A549 (cell line): Measurements from ENCODE around the gene B3GNT2. TPM values are rescaled to one million over a fixed set of nuclear protein-coding genes. Genes with fewer than 3 reads are reported as not detected.

Experiments
- ATAC-seq, 2 experiments: fragments of 200-7000 bp in 1 of 2; fragments of >200 bp in 1 of 2; cut with Nextera tagmentation in 1 of 2; cut with Tn5 transposase in 1 of 2; 3 replicates each; pipeline versions ENCODE4 v1.8.0 to v1.9.1; 2018 to 2020; ENCODE audit warnings: mild to moderate bottlenecking in 1 of 2, moderate library complexity in 1 of 2
- CTCF ChIA-PET: fragments of 300-600 bp; sonication (Branson Sonifier 250); formaldehyde crosslinking; extraction: SDS; loops from one replicate; lab custom pipeline; 2021; ENCODE audit warnings: antibody characterized with exemption, inconsistent platforms; lab: Yijun Ruan, JAX
- POLR2A ChIA-PET: fragments of 350-600 bp; formaldehyde crosslinking; extraction: SDS; loops from one replicate; lab custom pipeline; 2021; ENCODE audit warnings: antibody characterized with exemption, inconsistent platforms; lab: Yijun Ruan, JAX
- DNase-seq, 2 experiments: peaks; one replicate each; pipeline versions ENCODE4 v3.0.0 to v3.0.0-alpha.2; 2011 to 2016; ENCODE audit warnings: low read depth in 1 of 2, low spot score in 1 of 2
- FAIRE-seq: peaks from 2 replicates; lab custom pipeline; 2011; peaks lifted over from hg19 to GRCh38; lab: Jason Lieb, UNC
- H3K27ac ChIP-seq, 2 experiments: fragments of >200 bp; sonication (Bioruptor Twin); formaldehyde crosslinking; 3 replicates each; pipeline ENCODE4 v1.5.1; 2016 to 2017
- H3K4me1 ChIP-seq: fragments of >200 bp; sonication (Bioruptor Twin); formaldehyde crosslinking; 3 replicates; pipeline ENCODE4 v1.6.1; 2016
- H3K4me2 ChIP-seq: fragments of >200 bp; sonication (Bioruptor Twin); formaldehyde crosslinking; 3 replicates; pipeline ENCODE4 v1.6.1; 2016
- H3K4me3 ChIP-seq: fragments of >200 bp; sonication (Bioruptor Twin); formaldehyde crosslinking; 3 replicates; pipeline ENCODE4 v1.5.1; 2016
- H3K9me3 ChIP-seq: fragments of >200 bp; sonication (Bioruptor Twin); formaldehyde crosslinking; 3 replicates; pipeline ENCODE4 v1.6.1; 2016
- CBX8 ChIP-seq: fragments of 200-600 bp; sonication (generic); IDR thresholded peaks from 2 replicates; pipeline ENCODE4 v1.6.1; 2016
- CHD2 ChIP-seq: fragments of 150-350 bp; IDR thresholded peaks from 2 replicates; pipeline ENCODE4 v1.6.1; 2014; ENCODE audit warnings: low read length; ENCODE audit not compliant: partially characterized antibody
- CHD4 ChIP-seq: fragments of 200-600 bp; sonication (generic); IDR thresholded peaks from 2 replicates; pipeline ENCODE4 v1.6.1; 2016; ENCODE audit warnings: antibody characterized with exemption, mild to moderate bottlenecking, borderline replicate concordance
- EP300 ChIP-seq, 2 experiments: fragments of >200 bp; sonication (Bioruptor Twin); formaldehyde crosslinking; IDR thresholded peaks; 2 replicates in 1 of 2; 3 replicates in 1 of 2; pipeline ENCODE4 v1.6.1; 2016 to 2017
- ESRRA ChIP-seq: fragments of 150-350 bp; IDR thresholded peaks from 2 replicates; pipeline ENCODE4 v1.6.1; 2014; ENCODE audit warnings: mild to moderate bottlenecking, low read length, borderline replicate concordance
- FOXS1 ChIP-seq: fragments of 250-450 bp; sonication (Bioruptor Pico); IDR thresholded peaks from 2 replicates; pipeline ENCODE4 v1.5.0; 2020; ENCODE audit warnings: mild to moderate bottlenecking, moderate library complexity
- GATA3 ChIP-seq: IDR thresholded peaks from 2 replicates; pipeline ENCODE4 v1.6.1; 2012; ENCODE audit warnings: borderline replicate concordance
- HDAC2 ChIP-seq: fragments of 200-600 bp; sonication (generic); IDR thresholded peaks from 2 replicates; pipeline ENCODE4 v1.6.1; 2016
- HEYL ChIP-seq: fragments of 250-450 bp; sonication (Bioruptor Pico); IDR thresholded peaks from 2 replicates; pipeline ENCODE4 v1.8.0; 2021; ENCODE audit warnings: mild to moderate bottlenecking, moderate library complexity
- HOXA7 ChIP-seq: fragments of 250-450 bp; sonication (Bioruptor Pico); IDR thresholded peaks from 2 replicates; pipeline ENCODE4 v1.5.0; 2020; ENCODE audit warnings: mild to moderate bottlenecking, moderate library complexity
- HOXB13 ChIP-seq: fragments of 250-450 bp; sonication (Bioruptor Pico); IDR thresholded peaks from 2 replicates; pipeline ENCODE4 v1.5.0; 2020; ENCODE audit warnings: low read depth, mild to moderate bottlenecking, moderate library complexity
- JUN ChIP-seq, 2 experiments: fragments of >200 bp; sonication (Bioruptor Twin); formaldehyde crosslinking; IDR thresholded peaks; 2 replicates in 1 of 2; 3 replicates in 1 of 2; pipeline ENCODE4 v1.6.1; 2016 to 2017
- JUNB ChIP-seq: fragments of >200 bp; sonication (Bioruptor Twin); formaldehyde crosslinking; IDR thresholded peaks from 2 replicates; pipeline ENCODE4 v1.6.1; 2016
- KDM1A ChIP-seq: fragments of 200-600 bp; sonication (generic); IDR thresholded peaks from 2 replicates; pipeline ENCODE4 v1.6.1; 2016; ENCODE audit warnings: low read depth, mild to moderate bottlenecking
- KDM5A ChIP-seq: fragments of 200-600 bp; sonication (generic); IDR thresholded peaks from 2 replicates; pipeline ENCODE4 v1.6.1; 2016; ENCODE audit warnings: antibody characterized with exemption, mild to moderate bottlenecking
- MAFK ChIP-seq: fragments of 450-650 bp; IDR thresholded peaks from 2 replicates; pipeline ENCODE4 v1.6.1; 2014; ENCODE audit not compliant: partially characterized antibody
- MAZ ChIP-seq: fragments of 150-350 bp; IDR thresholded peaks from 2 replicates; pipeline ENCODE4 v1.6.1; 2014; ENCODE audit warnings: antibody characterized with exemption, low read depth, low read length, borderline replicate concordance
- NFE2L2 ChIP-seq: fragments of 150-350 bp; conservative IDR thresholded peaks from 2 replicates; pipeline ENCODE4 v1.6.1; 2014; ENCODE audit warnings: low read length
- PBX3 ChIP-seq: IDR thresholded peaks from 2 replicates; pipeline ENCODE4 v1.6.1; 2012
- PHF8 ChIP-seq: fragments of 200-600 bp; sonication (generic); IDR thresholded peaks from 2 replicates; pipeline ENCODE4 v1.6.1; 2016; ENCODE audit warnings: low read depth, mild to moderate bottlenecking, antibody characterized with exemption, moderate library complexity, borderline replicate concordance
- RAD21 ChIP-seq, 2 experiments: fragments of >200 bp in 1 of 2; sonication (Bioruptor Twin) in 1 of 2; formaldehyde crosslinking in 1 of 2; IDR thresholded peaks in 1 of 2; conservative IDR thresholded peaks in 1 of 2; 2 replicates in 1 of 2; 3 replicates in 1 of 2; pipeline ENCODE4 v1.6.1; 2012 to 2018; ENCODE audit warnings: inconsistent platforms in 1 of 2
- RCOR1 ChIP-seq: fragments of 150-350 bp; IDR thresholded peaks from 2 replicates; pipeline ENCODE4 v1.6.1; 2014; ENCODE audit warnings: antibody characterized with exemption, low read length, low read depth
- RFX5 ChIP-seq: fragments of 450-650 bp; IDR thresholded peaks from 2 replicates; pipeline ENCODE4 v1.7.1; 2014; ENCODE audit warnings: antibody characterized with exemption, mild to moderate bottlenecking, moderate library complexity
- RNF2 ChIP-seq: fragments of 200-600 bp; sonication (generic); IDR thresholded peaks from 2 replicates; pipeline ENCODE4 v1.6.1; 2016; ENCODE audit warnings: low read depth, mild to moderate bottlenecking, antibody characterized with exemption, moderate library complexity, borderline replicate concordance
- SMC3 ChIP-seq: fragments of >200 bp; sonication (Bioruptor Twin); formaldehyde crosslinking; IDR thresholded peaks from 3 replicates; pipeline ENCODE4 v1.6.1; 2018; ENCODE audit warnings: inconsistent platforms
- SREBF2 ChIP-seq: fragments of 450-650 bp; IDR thresholded peaks from 2 replicates; pipeline ENCODE4 v1.6.1; 2014; ENCODE audit warnings: mild to moderate bottlenecking, moderate library complexity
- ZSCAN20 ChIP-seq: fragments of 250-450 bp; sonication (Bioruptor Pico); IDR thresholded peaks from 2 replicates; pipeline ENCODE4 v1.8.0; 2022; ENCODE audit warnings: mild to moderate bottlenecking, moderate library complexity
- WGBS: methylation state at CpG from one replicate; pipeline ENCODE4 v1.1.6; 2017; ENCODE audit errors: missing lambda C conversion rate; 5-methylcytosine and 5-hydroxymethylcytosine counted together
- polyA plus RNA-seq, 4 experiments: library from polyadenylated mRNA; depleted of rRNA in 3 of 4; stranded (reverse); fragments of >200 nt; fragmentation: RNase III in 1 of 4; extraction: RNeasy Plus Mini Kit Qiagen cat#74134 plus additional on column Dnase treatment in 1 of 4; gene quantifications; 2 replicates in 3 of 4; 3 replicates in 1 of 4; pipeline ENCODE4 v1.2.3, GENCODE V29; 2011 to 2017
- TF ChIP-seq, protein P1 (sequence below): IDR thresholded peaks from 2 replicates; pipeline ENCODE4 v1.6.1; 2012
- TF ChIP-seq, protein P2 (sequence below): fragments of 250-450 bp; sonication (Bioruptor Pico); IDR thresholded peaks from 2 replicates; pipeline ENCODE4 v1.5.0; 2021; ENCODE audit warnings: mild to moderate bottlenecking, moderate library complexity, borderline replicate concordance
- TF ChIP-seq, protein P3 (sequence below): fragments of >200 bp; sonication (Bioruptor Twin); formaldehyde crosslinking; IDR thresholded peaks from 2 replicates; pipeline ENCODE4 v1.6.1; 2016

B3GNT2 gene
- polyA plus RNA-seq, 2 of the 4 experiments (the other 2 are of a cell fraction) = 21.3 to 29.4 TPM

DNA sequence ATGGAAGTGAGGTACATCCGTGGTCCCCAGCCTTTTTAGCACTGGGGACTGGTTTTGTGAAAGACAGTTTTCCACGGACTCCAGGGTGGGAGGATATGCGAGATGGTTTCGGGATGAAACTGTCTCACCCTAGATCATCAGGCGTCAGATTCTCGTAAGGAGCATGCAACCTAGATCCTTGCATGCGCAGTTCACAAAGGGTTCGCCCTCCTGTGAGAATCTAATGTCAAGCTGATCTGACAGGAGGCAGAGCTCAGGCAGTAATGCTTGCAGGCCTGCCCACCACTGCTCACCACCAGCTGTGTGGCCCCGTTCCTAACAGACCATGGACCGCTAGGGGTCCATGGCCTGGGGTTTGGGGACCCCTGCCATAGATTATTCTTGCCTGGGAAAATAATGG lies 11.6 kb downstream of the B3GNT2 start (continued):
- TF ChIP-seq PHF8 = no peak
- TF ChIP-seq, all 56 proteins: peak for 0

- ATAC-seq = no peak
- Histone ChIP-seq H3K27ac (no peak overlapping the region), H3K4me1 (peaks cover 6% of the 10 kb centered on the region; the same call in 2 of the 3 replicates), H3K4me3 (no peak overlapping the region), H3K9me3 (no peaks in the 10 kb centered on the region), H3K4me2 (no peak overlapping the region)
- TF ChIP-seq JUN (IDR thresholded peaks at IDR 0.05) (no peak), RFX5 (no peak), PHF8 (no peak), RNF2 (no peak), FOXS1 (no peak), RCOR1 (no peak), KDM5A (no peak), ZSCAN20 (CRISPR knock-in tag) (no peak), CHD4 (no peak), EP300 (IDR thresholded peaks at IDR 0.05) (no peak), CHD2 (no peak), JUNB (no peak), HOXB13 (CRISPR knock-in tag) (no peak), SREBF2 (no peak)
- TF ChIP-seq, protein P1, sequence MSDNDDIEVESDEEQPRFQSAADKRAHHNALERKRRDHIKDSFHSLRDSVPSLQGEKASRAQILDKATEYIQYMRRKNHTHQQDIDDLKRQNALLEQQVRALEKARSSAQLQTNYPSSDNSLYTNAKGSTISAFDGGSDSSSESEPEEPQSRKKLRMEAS = no peak
- WGBS = 85% methylated on average over 4 of the region's 4 CpGs
- FAIRE-seq = no peak
- DNase-seq = no peak
- CTCF ChIA-PET = no interaction called here
- POLR2A ChIA-PET = no interaction called here
Observed at GRCh38 chr2:62208074-62208757, 12.3 kb downstream of the B3GNT2 start.

- POLR2A ChIA-PET = no interaction called here
- CTCF ChIA-PET = interaction anchor here (1.2 kb wide), 1 partner anchor 9 kb away, joined by 4 read pairs; no protein-coding TSS in a partner anchor
- no peak for ATAC-seq
- H3K4me3 ChIP-seq = no peak overlapping the region
- no peak overlapping the region for H3K4me2 ChIP-seq
- H3K9me3 ChIP-seq = no peaks in the 10 kb centered on the region
- H3K27ac ChIP-seq = no peak overlapping the region
- DNase-seq = no peak
- no peak for FAIRE-seq
- peaks cover 6% of the 10 kb centered on the region; the same call in 2 of the 3 replicates for H3K4me1 ChIP-seq
- 89% methylated on average over 5 of the region's 5 CpGs for WGBS
- TF ChIP-seq RAD21 (conservative IDR thresholded peaks at IDR 0.05 in 1 of 2, IDR thresholded peaks at IDR 0.05 in 1 of 2) = no peak
- TF ChIP-seq KDM1A = no peak
- TF ChIP-seq SMC3 = no peak
- TF ChIP-seq, protein P2, sequence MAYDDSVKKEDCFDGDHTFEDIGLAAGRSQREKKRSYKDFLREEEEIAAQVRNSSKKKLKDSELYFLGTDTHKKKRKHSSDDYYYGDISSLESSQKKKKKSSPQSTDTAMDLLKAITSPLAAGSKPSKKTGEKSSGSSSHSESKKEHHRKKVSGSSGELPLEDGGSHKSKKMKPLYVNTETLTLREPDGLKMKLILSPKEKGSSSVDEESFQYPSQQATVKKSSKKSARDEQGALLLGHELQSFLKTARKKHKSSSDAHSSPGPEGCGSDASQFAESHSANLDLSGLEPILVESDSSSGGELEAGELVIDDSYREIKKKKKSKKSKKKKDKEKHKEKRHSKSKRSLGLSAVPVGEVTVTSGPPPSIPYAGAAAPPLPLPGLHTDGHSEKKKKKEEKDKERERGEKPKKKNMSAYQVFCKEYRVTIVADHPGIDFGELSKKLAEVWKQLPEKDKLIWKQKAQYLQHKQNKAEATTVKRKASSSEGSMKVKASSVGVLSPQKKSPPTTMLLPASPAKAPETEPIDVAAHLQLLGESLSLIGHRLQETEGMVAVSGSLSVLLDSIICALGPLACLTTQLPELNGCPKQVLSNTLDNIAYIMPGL (CRISPR knock-in tag) = no peak
- no peak for TF ChIP-seq NFE2L2
- TF ChIP-seq ZSCAN20 (CRISPR knock-in tag) = no peak
- TF ChIP-seq KDM5A = no peak
- no peak for TF ChIP-seq PBX3
- TF ChIP-seq HOXA7 (CRISPR knock-in tag) = no peak
- no peak for TF ChIP-seq MAZ
- no peak for TF ChIP-seq HDAC2
- TF ChIP-seq HEYL (CRISPR knock-in tag) = no peak
- no peak for TF ChIP-seq GATA3
- TF ChIP-seq, protein P3, sequence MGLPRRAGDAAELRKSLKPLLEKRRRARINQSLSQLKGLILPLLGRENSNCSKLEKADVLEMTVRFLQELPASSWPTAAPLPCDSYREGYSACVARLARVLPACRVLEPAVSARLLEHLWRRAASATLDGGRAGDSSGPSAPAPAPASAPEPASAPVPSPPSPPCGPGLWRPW = no peak
- TF ChIP-seq MAFK = no peak
- TF ChIP-seq RFX5 = no peak
- no peak for TF ChIP-seq CBX8
- no peak for TF ChIP-seq ESRRA
Observed at GRCh38 chr2:62208758-62209114, 12.8 kb downstream of the B3GNT2 start.
